ENCODE measurements around the gene PLLP.

GRCh38 chr16:57306676-57307341, 22.3 kb upstream of the PLLP start:
- no peak for TF ChIP-seq POLR2A (IDR thresholded peaks at IDR 0.05; ENCODE audit: borderline replicate concordance, extremely low read depth, insufficient read depth, insufficient read length)
- TF ChIP-seq EZH2phosphoT487 (IDR thresholded peaks at IDR 0.05; ENCODE audit: borderline replicate concordance), result no peak
- TF ChIP-seq YY1 (IDR thresholded peaks at IDR 0.05; ENCODE audit: extremely low read depth, insufficient replicate concordance, low read depth, low read length), result no peak
- TF ChIP-seq POLR2AphosphoS5 (IDR thresholded peaks at IDR 0.05; ENCODE audit: low read depth, low read length), result no peak
- TF ChIP-seq CTCF (IDR thresholded peaks at IDR 0.05 in 2 of 3, conservative IDR thresholded peaks at IDR 0.05 in 1 of 3; ENCODE audit: borderline replicate concordance in 1 of 3, insufficient read depth in 1 of 3, low read depth in 2 of 3, low read length in 2 of 3), result no peak
- no peak for TF ChIP-seq SP1 (IDR thresholded peaks at IDR 0.05; ENCODE audit: low read depth)
- no peak for TF ChIP-seq ZBTB33 (IDR thresholded peaks at IDR 0.05; ENCODE audit: extremely low read depth, insufficient replicate concordance, low read length)
- no peak for TF ChIP-seq MAX (IDR thresholded peaks at IDR 0.05)
- TF ChIP-seq SIN3A (IDR thresholded peaks at IDR 0.05; ENCODE audit: low read depth), result no peak
